Sigmoid colon (tissue), 7 donors: ENCODE measurements around the gene NTRK3. TPM values are rescaled to one million over a fixed set of nuclear protein-coding genes. Genes with fewer than 3 reads are reported as not detected.

Source experiments
- DNase-seq: peaks from one replicate; pipeline ENCODE4 v3.0.0-alpha.2; 2019
- H3K27ac ChIP-seq, 4 donors: fragments of 200-600 bp; sonication (generic); one replicate each; pipeline ENCODE4 v1.5.1; 2016 to 2019; ENCODE audit warnings: mild to moderate bottlenecking in 1 of 4
- H3K27me3 ChIP-seq, 3 donors: fragments of 200-600 bp; sonication (generic); one replicate each; pipeline ENCODE4 v1.5.1; 2019; ENCODE audit warnings: mild to moderate bottlenecking in 1 of 3
- H3K36me3 ChIP-seq, 4 donors: fragments of 200-600 bp; sonication (generic); one replicate each; pipeline ENCODE4 v1.5.1; 2016 to 2019
- H3K4me1 ChIP-seq, 4 donors: fragments of 200-600 bp; sonication (generic); one replicate each; pipeline ENCODE4 v1.5.1; 2017 to 2019
- H3K4me3 ChIP-seq, 4 donors: fragments of 200-600 bp; sonication (generic); one replicate each; pipeline ENCODE4 v1.5.1; 2017 to 2019; ENCODE audit warnings: mild to moderate bottlenecking in 2 of 4, moderate library complexity in 1 of 4
- H3K9me3 ChIP-seq, 4 donors: fragments of 200-600 bp in 3 of 4; sonication (generic) in 3 of 4; one replicate each; pipeline versions ENCODE4 v1.5.1 to v1.6.1; 2013 to 2019
- EP300 ChIP-seq, 4 donors: sonication (generic); formaldehyde crosslinking; IDR thresholded peaks; one replicate each; pipeline ENCODE4 v1.6.1; 2017; ENCODE audit warnings: antibody characterized with exemption in 4 of 4
- POLR2A ChIP-seq, 2 donors: fragments of 450-650 bp; IDR thresholded peaks; one replicate each; pipeline ENCODE4 v1.6.1; 2016; ENCODE audit warnings: antibody characterized with exemption in 2 of 2, mild to moderate bottlenecking in 2 of 2, moderate library complexity in 2 of 2
- POLR2AphosphoS5 ChIP-seq, 4 donors: sonication (generic); formaldehyde crosslinking; IDR thresholded peaks; one replicate each; pipeline ENCODE4 v1.6.1; 2017; ENCODE audit warnings: antibody characterized with exemption in 4 of 4
- WGBS, 2 donors: extraction: QIAGEN DNeasy Blood & Tissue Kit; methylation state at CpG; one replicate each; pipeline ENCODE4 v1.1.7; 2013; 5-methylcytosine and 5-hydroxymethylcytosine counted together
- intact Hi-C: fragments of 100-400 bp; cut with DNase I; formaldehyde crosslinking; loops from one replicate; pipeline ENCODE4 v1.15.1; 2023
- polyA plus RNA-seq, 3 donors: library from polyadenylated mRNA; stranded (reverse); fragments of 200-250 nt; gene quantifications; one replicate each; pipeline ENCODE4 v1.2.3, GENCODE V29; 2013
- total RNA-seq, 4 donors: library from RNA; depleted of rRNA; stranded (reverse); fragments of >200 nt; gene quantifications; one replicate each; pipeline ENCODE4 v1.1.0, GENCODE V29; 2016
- TF ChIP-seq, protein P1 (sequence below), 4 experiments: fragments of 450-650 bp in 3 of 4; fragments of 200-600 bp in 1 of 4; IDR thresholded peaks; one replicate each; pipeline ENCODE4 v1.5.1; 2016 to 2019; ENCODE audit warnings: antibody characterized with exemption in 4 of 4, mild to moderate bottlenecking in 3 of 4, moderate library complexity in 2 of 4
- donor health status: healthy with polysubstance abuse.
- donor health status: Bipolar disorder and iron deficiency.
- donor health status: healthy.

The NTRK3 gene
- total and polyA plus RNA-seq, 7 donors, result 1.1 to 13.0 (median 3.6) TPM; not detected in 2

DNA sequence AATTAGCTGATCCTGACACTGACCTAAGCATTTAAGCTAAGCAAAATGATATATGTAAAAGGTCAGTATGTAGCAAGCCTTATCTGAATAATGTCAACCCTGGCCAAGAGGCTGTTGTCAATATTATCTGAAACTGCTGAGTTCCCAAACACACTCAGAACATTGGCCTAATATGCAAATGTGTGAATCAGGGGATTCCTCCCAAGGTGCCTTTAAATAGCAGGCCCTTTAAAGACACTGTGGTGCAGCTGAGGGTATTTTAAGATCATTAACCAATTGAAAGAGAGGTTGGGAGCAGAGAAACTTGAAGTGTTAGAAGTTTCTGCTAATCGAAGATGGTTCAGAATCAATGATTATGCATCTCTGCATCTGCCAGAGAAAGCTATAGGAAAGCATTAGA is 207.0 kb downstream of the NTRK3 start:
- no peaks in the 10 kb centered on the region for H3K36me3 ChIP-seq
- intact Hi-C loops, result no loop called here
- H3K27me3 ChIP-seq, result no peaks in the 10 kb centered on the region
- H3K27ac ChIP-seq, result no peak overlapping the region
- DNase-seq, result no peak
- H3K4me1 ChIP-seq, result no peaks in the 10 kb centered on the region
- TF ChIP-seq, protein P1, sequence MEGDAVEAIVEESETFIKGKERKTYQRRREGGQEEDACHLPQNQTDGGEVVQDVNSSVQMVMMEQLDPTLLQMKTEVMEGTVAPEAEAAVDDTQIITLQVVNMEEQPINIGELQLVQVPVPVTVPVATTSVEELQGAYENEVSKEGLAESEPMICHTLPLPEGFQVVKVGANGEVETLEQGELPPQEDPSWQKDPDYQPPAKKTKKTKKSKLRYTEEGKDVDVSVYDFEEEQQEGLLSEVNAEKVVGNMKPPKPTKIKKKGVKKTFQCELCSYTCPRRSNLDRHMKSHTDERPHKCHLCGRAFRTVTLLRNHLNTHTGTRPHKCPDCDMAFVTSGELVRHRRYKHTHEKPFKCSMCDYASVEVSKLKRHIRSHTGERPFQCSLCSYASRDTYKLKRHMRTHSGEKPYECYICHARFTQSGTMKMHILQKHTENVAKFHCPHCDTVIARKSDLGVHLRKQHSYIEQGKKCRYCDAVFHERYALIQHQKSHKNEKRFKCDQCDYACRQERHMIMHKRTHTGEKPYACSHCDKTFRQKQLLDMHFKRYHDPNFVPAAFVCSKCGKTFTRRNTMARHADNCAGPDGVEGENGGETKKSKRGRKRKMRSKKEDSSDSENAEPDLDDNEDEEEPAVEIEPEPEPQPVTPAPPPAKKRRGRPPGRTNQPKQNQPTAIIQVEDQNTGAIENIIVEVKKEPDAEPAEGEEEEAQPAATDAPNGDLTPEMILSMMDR (IDR thresholded peaks at IDR 0.05), result no peak
- whole genome bisulfite sequencing, 2 donors, result 57 to 74% methylated on average over 1 of the region's 1 CpG
- no peaks in the 10 kb centered on the region for H3K9me3 ChIP-seq
- no peak overlapping the region for H3K4me3 ChIP-seq

DNA sequence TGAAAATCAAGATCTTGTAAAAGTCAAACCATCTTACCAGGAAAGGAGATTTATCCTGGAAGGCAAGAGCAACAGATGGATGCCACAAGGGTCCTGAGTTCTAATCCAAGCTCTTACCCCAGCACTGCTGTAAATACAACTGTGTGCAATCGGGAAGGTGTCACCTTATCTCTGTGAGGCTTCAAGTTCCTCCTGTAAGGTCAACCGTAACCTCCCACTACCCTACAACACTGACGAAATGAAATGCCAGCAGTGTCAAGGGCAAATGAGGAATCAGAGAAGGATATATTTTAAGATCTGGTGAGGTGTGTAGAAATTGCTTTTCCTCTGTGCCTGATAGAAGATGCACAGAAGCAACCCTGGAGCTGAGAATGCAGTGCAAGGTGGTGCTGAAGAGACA is 207.8 kb downstream of the NTRK3 start:
- 69 to 80% methylated on average over 3 of the region's 3 CpGs for WGBS, 2 donors
- intact Hi-C loops, result no loop called here

DNA sequence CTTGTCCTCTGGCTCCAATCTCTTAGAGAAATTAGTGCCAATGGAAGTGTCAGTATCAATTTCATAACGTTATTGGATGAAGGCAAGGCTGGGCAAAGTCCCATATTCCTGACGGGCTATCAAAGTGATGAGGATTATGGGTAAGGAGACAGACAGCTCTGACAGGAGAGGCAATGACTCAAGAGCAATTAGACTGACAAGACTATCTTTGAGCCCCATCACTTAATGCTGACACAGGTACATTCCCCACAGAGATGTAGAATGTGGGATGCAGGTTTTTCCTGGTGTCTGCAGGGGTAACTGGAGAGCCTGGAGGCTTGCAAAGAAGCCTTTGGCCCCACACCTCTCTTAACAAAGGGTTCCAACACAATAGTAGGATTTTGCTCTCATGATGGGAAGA is 208.3 kb downstream of the NTRK3 start:
- TF ChIP-seq POLR2A (IDR thresholded peaks at IDR 0.05) (no peak), POLR2AphosphoS5 (IDR thresholded peaks at IDR 0.05) (no peak), EP300 (IDR thresholded peaks at IDR 0.05) (no peak)
- TF ChIP-seq, protein P1 (IDR thresholded peaks at IDR 0.05), result no peak
- WGBS, 2 donors, result 21 to 69% methylated on average over 2 of the region's 2 CpGs
- Histone ChIP-seq H3K9me3 (no peaks in the 10 kb centered on the region), H3K4me1 (no peaks in the 10 kb centered on the region), H3K27ac (no peak overlapping the region), H3K27me3 (no peaks in the 10 kb centered on the region), H3K36me3 (no peaks in the 10 kb centered on the region), H3K4me3 (no peak overlapping the region)
- intact Hi-C loops, result no loop called here
- DNase-seq, result no peak

More for the DNA sequence above, 207.8 kb downstream of the NTRK3 start:
- H3K27me3 ChIP-seq, result no peaks in the 10 kb centered on the region
- no peaks in the 10 kb centered on the region for H3K36me3 ChIP-seq
- H3K4me3 ChIP-seq, result no peak overlapping the region
- no peaks in the 10 kb centered on the region for H3K4me1 ChIP-seq
- no peak for TF ChIP-seq EP300 (IDR thresholded peaks at IDR 0.05)
- no peak for TF ChIP-seq POLR2AphosphoS5 (IDR thresholded peaks at IDR 0.05)
- no peak overlapping the region for H3K27ac ChIP-seq
- no peak for DNase-seq
- H3K9me3 ChIP-seq, result no peaks in the 10 kb centered on the region

DNA sequence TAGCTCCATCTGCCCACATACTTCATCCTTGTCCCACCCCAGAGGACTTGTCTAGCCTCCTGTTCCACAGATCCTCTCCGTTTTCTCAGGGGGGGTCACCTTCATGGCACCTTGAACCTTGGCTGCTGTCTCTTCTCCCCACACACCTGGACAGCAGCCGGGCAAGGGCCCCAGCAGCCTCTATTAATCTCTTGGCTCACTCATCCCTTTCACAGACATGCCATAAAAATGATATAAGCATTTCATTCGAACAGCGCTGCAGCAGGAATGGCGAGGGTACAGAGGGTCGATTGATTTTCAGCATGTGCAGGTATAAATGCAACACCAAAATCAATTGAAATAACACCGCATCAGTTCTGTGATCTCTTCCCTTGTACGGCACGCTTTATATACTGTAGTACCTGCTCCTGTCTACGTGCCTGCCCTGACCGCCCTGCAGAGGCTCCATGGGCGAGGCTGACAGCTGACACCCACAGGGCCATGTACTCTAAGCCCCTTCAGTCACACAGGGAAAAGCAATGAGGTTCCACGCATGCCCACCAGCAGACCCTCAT is 209.9 kb downstream of the NTRK3 start:
- TF ChIP-seq, protein P1 (IDR thresholded peaks at IDR 0.05), result no peak
- no peak for TF ChIP-seq POLR2A (IDR thresholded peaks at IDR 0.05)
- no peak for TF ChIP-seq POLR2AphosphoS5 (IDR thresholded peaks at IDR 0.05)
- TF ChIP-seq EP300 (IDR thresholded peaks at IDR 0.05), result no peak
- Histone ChIP-seq H3K36me3 (no peaks in the 10 kb centered on the region), H3K4me3 (no peak overlapping the region), H3K27ac (no peak overlapping the region), H3K9me3 (no peaks in the 10 kb centered on the region), H3K4me1 (no peaks in the 10 kb centered on the region), H3K27me3 (no peaks in the 10 kb centered on the region)
- no peak for DNase-seq
- intact Hi-C loops, result no loop called here
- 83 to 86% methylated on average over 13 of the region's 13 CpGs for WGBS, 2 donors

DNA sequence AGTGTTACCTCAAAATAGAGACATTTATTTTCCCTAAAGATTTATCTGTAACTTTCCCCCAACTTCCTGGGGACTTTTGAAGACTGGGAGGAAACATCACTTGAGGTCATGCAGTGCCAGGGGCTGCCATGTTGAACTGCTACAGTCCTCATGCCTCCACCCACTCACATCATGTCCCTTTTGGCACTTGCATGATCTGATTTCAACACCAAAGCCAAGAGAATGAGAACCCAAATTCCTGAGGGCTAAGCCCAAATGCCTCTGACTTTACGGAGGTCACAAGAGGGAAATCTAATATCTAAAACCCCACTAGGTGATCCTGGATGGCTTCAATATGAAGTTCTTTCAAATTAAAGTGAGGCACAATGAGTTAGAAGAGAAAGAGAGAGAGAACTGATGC is 213.1 kb downstream of the NTRK3 start:
- DNase-seq, result no peak

More for the DNA sequence above, 213.1 kb downstream of the NTRK3 start:
- H3K36me3 ChIP-seq, result no peaks in the 10 kb centered on the region
- no peak overlapping the region for H3K4me3 ChIP-seq
- intact Hi-C loops, result no loop called here
- TF ChIP-seq, protein P1 (IDR thresholded peaks at IDR 0.05), result no peak
- no peak for TF ChIP-seq EP300 (IDR thresholded peaks at IDR 0.05)
- TF ChIP-seq POLR2AphosphoS5 (IDR thresholded peaks at IDR 0.05), result no peak
- no peak for TF ChIP-seq POLR2A (IDR thresholded peaks at IDR 0.05)
- H3K27me3 ChIP-seq, result no peaks in the 10 kb centered on the region
- no peaks in the 10 kb centered on the region for H3K4me1 ChIP-seq
- no peak overlapping the region for H3K27ac ChIP-seq
- no peaks in the 10 kb centered on the region for H3K9me3 ChIP-seq
- WGBS, 2 donors, result 94 to 96% methylated on average over 1 of the region's 1 CpG
